GM21786 (cell line): Measurements from ENCODE around the gene DDX42.
A peak's percentile ranks its signal among the peaks of the same experiment; 100 is the strongest.

Source experiments
- ATAC-seq: cut with Tn5 transposase; IDR thresholded peaks from one replicate; pipeline ENCODE4 v1.9.1; 2021; ENCODE audit not compliant: unreplicated experiment

Gene DDX42

GRCh38 chr17:63821804-63822203, 47.8 kb downstream of the DDX42 start:
- no peak for ATAC-seq

GRCh38 chr17:63822537-63822936, 48.6 kb downstream of the DDX42 start:
- no peak for ATAC-seq

GRCh38 chr17:63823659-63824331, 49.8 kb downstream of the DDX42 start:
- no peak for ATAC-seq

- no peak for ATAC-seq
Measured at GRCh38 chr17:63824362-63824761, 50.4 kb downstream of the DDX42 start.

DNA sequence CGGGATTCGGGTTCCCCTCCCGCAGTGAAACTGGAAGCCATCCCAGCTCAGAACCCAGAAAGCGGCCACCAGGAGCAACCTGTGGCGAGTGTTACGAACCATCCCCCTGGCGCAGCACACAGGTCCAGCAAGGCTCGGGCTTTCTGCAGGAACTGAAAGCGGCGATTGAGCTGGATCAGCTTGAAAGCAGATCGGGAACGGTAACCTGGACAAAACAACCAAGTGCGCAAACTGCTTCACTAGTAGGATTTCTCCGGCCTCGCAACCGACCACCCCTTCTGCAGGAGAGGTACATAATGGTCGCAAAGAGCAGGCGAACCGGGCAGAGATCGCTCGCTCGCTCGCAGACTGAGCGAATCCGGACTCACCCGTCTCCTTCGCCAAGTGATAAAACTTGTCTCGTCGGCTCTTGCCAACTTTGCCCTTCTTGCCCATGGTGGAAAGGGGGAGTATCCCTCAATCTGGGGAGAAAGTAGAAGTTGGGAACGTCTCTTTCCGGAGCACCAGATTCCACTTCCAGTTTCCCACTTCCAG, 52.6 kb downstream of the DDX42 start:
- ATAC-seq: no peak

- ATAC-seq: peak; percentile 86
Measured at GRCh38 chr17:63827002-63827800, 53.2 kb downstream of the DDX42 start, which contains the start of the genes FTSJ3 and PSMC5. TSS of gene FTSJ3 (minus strand) at chr17:63827663. CDS start at chr17:63826902, 761 bp downstream. TSS of gene PSMC5 (plus strand) at chr17:63827431. CDS start at chr17:63827491, 60 bp downstream.

DNA sequence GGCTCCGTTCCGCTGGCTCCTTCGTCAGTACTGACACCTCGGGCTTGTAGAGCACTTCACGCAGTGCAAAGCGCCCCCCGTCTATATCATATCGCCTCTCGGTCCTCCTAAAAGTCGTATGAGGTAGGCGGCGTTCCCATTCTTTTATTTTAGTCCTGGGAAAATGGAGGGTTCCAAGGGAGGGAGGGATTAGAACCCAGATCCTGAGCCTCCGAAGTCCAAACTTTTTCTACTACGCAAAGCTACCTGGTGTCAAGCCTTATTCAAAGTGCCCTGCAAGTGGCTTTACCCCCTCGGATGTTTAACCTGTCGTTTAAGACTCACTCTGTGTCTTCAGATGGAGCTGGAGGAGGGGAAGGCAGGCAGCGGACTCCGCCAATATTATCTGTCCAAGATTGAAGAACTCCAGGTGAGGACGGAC, 53.8 kb downstream of the DDX42 start:
- ATAC-seq: no peak

GRCh38 chr17:63828936-63829335, 55.0 kb downstream of the DDX42 start:
- no peak for ATAC-seq

- ATAC-seq: no peak
Measured at GRCh38 chr17:63830278-63830677, 56.3 kb downstream of the DDX42 start.

GRCh38 chr17:63830904-63831491, 57.0 kb downstream of the DDX42 start:
- ATAC-seq: no peak

GRCh38 chr17:63831505-63831904, 57.5 kb downstream of the DDX42 start:
- ATAC-seq: no peak

- no peak for ATAC-seq
Measured at GRCh38 chr17:63832014-63832413, 58.0 kb downstream of the DDX42 start.

DNA sequence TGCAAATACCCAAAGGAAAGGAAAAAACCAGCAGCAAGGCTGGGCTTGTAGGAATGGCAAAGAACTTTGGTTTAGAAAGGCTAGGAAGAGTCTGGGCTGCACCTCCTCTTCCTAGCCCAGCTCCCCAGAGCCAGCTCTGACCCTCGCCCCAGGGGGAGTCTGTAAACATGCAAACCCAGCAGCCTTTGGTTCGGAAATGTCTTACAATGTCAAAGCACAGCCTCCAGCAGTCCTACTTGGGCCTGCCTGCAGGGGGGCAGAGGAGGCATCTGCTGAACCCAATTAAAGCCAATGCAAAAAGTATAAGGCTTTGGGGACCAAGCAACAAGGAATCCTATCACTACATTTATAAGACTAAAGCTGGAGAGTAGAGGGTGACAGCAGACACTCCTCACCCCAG, 58.5 kb downstream of the DDX42 start:
- ATAC-seq: no peak

DNA sequence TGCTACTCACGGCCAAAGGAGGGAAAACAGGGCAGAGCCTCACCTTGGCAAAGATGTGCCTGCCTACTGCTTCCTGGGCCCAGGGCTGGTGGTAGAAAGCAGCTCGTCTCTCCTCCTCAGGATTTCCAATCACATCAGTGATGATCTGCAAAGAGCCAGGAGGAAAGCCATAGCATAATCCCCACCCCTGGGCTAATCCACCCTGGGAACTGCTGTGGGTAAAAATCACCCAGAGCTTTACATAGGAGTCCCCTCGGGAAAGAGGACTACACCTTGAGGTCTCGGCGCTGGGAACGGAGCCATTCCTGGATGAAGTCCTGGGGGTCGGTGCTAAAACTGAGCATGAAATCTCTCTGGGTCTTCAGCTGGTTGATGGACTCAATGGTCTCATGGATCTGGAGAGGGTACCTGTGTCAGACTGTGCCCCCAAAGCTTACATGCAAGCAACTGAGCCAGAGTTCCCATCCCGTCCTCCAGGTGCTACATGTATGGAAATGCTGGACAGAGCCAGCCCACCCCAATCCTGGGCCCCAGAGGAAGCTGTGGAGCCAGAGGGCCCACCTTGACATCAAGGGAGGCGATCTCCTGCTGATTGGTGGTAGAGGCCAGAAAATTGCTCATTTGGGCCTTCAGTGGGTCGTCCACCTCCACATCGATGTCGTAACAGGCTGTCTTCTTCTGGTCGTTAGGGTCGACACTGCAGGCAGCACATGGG, 59.2 kb downstream of the DDX42 start:
- no peak for ATAC-seq

- no peak for ATAC-seq
Measured at GRCh38 chr17:63833741-63834373, 59.9 kb downstream of the DDX42 start.

DNA sequence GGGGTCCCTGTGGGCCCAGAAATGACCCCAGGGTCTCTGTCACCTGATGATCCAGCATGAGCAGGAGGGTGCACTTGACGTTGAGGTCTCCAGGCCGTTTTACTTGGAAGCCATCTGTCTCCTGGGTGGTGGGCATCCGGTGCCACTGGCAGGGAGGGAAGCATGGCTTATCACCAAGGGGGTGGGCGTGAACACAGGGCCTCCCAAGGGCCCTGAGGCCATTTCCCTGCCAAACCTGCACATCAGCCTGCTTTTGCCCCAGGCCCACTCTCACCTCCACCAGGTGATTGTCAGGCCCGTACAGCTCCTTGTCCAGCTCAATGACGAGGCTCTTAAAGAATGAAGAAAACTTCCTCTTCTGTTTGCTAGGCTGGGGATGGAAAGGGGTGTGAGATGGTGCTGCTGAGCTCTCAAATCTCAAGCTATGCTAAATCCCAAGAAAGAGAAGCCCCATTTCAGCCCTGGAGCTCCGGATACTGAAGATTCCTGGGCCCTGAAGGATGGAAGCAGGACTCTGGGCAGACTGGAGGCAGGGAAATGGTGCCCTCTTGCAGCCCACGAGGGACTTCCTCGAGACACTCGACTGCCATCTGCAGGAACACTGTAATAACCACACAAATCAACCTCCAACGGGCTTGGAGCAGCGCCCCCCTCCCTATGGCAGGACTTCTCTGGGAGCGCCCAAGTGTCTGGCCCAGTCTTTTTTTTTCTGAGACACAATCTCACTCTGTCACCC, 60.6 kb downstream of the DDX42 start:
- ATAC-seq: peak; percentile 61

DNA sequence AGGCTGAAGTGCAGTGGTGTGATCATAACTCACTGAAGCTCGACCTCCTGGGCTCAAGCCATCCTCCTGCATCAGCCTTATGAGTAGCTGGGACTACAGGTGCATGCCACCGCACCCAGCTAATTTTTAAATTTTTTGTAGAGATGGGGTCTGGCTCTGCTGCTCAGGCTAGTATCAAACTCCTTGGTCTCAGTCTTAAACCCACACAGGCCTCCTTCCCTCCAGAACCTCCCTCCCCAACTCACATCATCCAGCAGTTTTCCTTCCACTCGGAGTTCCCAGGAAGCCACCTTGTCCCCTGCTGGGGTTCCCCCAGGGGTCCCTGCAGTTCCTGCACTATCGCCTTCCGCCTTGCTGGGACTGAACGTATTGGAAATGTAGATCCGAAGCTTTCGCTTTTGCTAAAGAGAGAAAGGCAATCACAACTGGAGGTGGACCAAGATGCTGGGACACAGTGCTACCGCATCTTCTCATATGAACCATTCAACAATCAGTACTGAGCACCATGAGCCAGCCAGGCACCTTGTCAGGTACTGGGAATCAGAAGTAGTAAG, 61.3 kb downstream of the DDX42 start:
- no peak for ATAC-seq

DNA sequence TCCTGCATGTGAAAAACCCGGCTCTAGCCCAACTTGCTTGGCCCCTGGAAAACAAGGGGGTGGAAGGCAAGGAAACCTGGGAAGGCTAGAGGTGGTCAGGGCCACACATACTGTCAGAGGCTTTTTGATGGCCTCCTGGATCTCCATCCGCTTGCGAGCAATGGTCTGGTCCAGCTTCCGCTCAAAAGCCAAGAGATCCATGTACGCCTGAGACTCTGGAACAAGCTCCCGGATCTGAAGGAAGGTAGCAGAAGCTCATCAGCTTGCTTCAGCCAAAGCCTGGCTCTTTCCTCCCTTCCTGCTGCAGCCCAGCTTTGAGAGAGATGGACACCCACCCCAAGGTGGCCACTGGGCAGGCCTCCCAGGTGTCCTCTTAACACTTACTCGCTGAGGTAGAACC, 62.8 kb downstream of the DDX42 start:
- no peak for ATAC-seq

DNA sequence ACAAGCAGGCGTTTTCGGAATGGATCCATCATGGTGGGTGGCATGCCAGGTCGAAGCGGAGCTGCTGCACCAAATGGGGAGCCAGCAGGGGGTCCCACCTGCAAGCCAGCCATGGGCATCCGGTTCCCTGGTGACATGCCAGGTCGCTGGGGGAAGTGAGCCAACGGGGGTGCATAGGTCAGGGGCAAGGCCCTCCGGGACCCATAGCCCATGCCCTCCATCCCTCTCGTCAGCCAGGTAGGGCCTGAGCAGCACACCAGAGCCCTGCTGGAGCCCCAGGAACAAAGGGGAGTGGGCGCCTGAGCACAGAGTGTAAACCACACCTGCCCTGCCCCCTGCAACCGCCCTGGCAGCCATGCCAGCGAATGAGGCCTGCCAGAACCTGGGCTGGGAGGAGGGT, 63.5 kb downstream of the DDX42 start:
- ATAC-seq: no peak
